Stimulated activated CD8-positive, alpha-beta memory T cell treated with anti-CD3 and anti-CD28 coated beads, Interleukin-15, amount 100 ng/mL, for 4 hours (primary cell): ENCODE results near the gene SLC27A4.
"Not testable (repeated sequence)": the region's sequence is repeated elsewhere in the genome, so short reads cannot be mapped to it uniquely, and the experiment has no call there.

Experiments used
- DNase-seq, 2 donors: peaks; one replicate each; pipeline ENCODE4 v3.0.0-alpha.2; 2020; ENCODE audit warnings: low read depth in 2 of 2

Gene SLC27A4

GRCh38 chr9:128324401-128324800 lies 15.9 kb upstream of the SLC27A4 start:
- DNase-seq, result no peak

- DNase-seq, result no peak
Observed at GRCh38 chr9:128325629-128326028, 14.7 kb upstream of the SLC27A4 start.

GRCh38 chr9:128333451-128333869 lies 6.9 kb upstream of the SLC27A4 start:
- DNase-seq, result no peak

- no peak for DNase-seq
Observed at GRCh38 chr9:128335161-128335560, 5.2 kb upstream of the SLC27A4 start.

- DNase-seq, result no peak
Observed at GRCh38 chr9:128335914-128336313, 4.4 kb upstream of the SLC27A4 start.

GRCh38 chr9:128337936-128338335 lies 2.4 kb upstream of the SLC27A4 start:
- no peak for DNase-seq

GRCh38 chr9:128338852-128339614 lies 1.3 kb upstream of the SLC27A4 start:
- not testable (repeated sequence) for DNase-seq

GRCh38 chr9:128340691-128341434 lies 536 bp downstream of the SLC27A4 start:
- no peak for DNase-seq

- peak; percentile 31 to 35 for DNase-seq
Observed at GRCh38 chr9:128341435-128341849, 1.1 kb downstream of the SLC27A4 start.

GRCh38 chr9:128342971-128343680 lies 2.8 kb downstream of the SLC27A4 start:
- DNase-seq, result no peak

- DNase-seq, result no peak
Observed at GRCh38 chr9:128343855-128344254, 3.5 kb downstream of the SLC27A4 start.

GRCh38 chr9:128344931-128345605 lies 4.7 kb downstream of the SLC27A4 start:
- no peak for DNase-seq

- no peak for DNase-seq
Observed at GRCh38 chr9:128349125-128349524, 8.8 kb downstream of the SLC27A4 start.

- DNase-seq, result no peak
Observed at GRCh38 chr9:128349772-128350171, 9.4 kb downstream of the SLC27A4 start.

- no peak for DNase-seq
Observed at GRCh38 chr9:128355451-128355850, 15.1 kb downstream of the SLC27A4 start.

- no peak for DNase-seq
Observed at GRCh38 chr9:128358090-128358489, 17.8 kb downstream of the SLC27A4 start.

GRCh38 chr9:128358861-128359260 lies 18.5 kb downstream of the SLC27A4 start:
- DNase-seq, result no peak

- DNase-seq, result no peak
Observed at GRCh38 chr9:128360826-128361225, 20.5 kb downstream of the SLC27A4 start.

GRCh38 chr9:128361296-128361985 lies 21.1 kb downstream of the SLC27A4 start:
- DNase-seq, result no peak

GRCh38 chr9:128361986-128362646 lies 21.8 kb downstream of the SLC27A4 start:
- DNase-seq, result peak; percentile 37 to 38

GRCh38 chr9:128362774-128363173 lies 22.4 kb downstream of the SLC27A4 start:
- DNase-seq, result no peak
